GM18502 (cell line): ENCODE measurements around the gene GRM8.

Experiments
- ATAC-seq: cut with Tn5 transposase; IDR thresholded peaks from one replicate; pipeline ENCODE4 v1.9.1; 2021; ENCODE audit warnings: mild to moderate bottlenecking; ENCODE audit not compliant: unreplicated experiment, poor library complexity

Gene GRM8

DNA sequence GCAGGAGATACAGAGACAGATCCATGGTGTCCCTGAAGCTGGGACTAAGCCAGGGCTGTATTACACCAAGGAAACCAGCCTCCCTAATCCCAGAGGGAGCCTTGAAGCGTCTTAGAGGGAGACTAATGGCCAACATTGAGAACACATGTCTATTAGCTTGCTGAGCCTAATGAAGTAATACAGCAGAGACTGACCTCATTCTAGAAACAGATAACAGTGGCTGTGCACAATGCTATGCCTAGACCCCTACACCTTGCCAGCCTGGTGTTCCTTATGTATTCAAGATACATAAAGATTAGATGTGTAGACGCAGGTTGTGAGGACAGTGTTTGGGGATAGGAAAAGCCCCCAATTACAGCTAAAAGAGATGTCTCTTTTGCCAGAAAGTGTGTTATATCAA is 19.1 kb downstream of the GRM8 start:
- ATAC-seq: no peak

DNA sequence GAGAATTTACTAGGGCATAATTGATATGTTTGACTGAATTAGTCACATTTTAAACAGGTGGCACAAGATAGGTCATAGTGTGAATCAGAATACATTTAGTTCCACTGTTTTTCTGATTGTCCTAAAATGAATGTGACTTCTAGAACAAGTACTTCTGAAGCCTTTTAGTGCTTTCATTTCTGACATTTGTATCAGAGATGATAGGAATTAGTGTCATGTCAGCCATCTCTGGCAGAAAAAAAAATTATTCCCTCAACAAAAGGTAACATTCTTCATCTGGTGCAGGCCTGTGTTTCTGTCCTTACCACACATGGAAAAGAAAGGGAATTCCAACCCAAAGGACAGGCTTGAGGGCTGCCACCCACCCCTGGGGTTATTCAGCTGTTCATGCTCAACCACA is 21.3 kb downstream of the GRM8 start:
- no peak for ATAC-seq

DNA sequence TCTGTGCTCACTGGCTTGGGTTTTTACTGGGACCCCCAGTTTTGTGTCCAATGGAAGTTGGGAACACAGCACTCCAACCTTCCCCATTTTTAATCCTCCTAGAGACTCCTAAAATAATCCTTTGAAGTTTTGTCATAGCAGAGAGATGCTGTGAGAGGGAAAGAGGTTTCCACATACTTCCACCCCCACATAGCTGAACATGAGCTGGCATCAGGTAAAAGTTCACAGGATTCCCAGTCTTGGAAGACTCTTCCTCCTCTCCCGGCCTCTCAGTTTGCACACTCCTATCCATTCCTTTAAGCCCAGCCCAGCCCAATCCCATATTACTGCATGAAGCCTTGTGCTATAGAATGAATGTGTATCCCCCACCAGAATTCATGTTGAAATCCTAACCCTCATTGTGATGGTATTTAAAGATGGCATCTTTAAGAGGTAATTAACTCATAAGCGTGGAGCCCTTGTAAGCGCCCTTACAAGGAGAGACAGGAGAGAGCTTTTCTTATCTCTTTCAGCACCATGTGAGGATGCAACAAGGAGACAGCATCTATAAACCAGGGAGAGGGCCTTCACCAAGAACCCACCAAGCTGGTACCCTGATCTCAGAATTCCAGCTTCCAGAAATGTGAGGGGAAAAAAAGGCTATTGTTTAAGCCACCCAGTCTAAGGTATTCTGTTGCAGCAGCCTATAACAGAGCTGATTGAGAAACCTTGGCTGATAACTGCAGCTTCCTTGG is 22.4 kb downstream of the GRM8 start:
- ATAC-seq: no peak

DNA sequence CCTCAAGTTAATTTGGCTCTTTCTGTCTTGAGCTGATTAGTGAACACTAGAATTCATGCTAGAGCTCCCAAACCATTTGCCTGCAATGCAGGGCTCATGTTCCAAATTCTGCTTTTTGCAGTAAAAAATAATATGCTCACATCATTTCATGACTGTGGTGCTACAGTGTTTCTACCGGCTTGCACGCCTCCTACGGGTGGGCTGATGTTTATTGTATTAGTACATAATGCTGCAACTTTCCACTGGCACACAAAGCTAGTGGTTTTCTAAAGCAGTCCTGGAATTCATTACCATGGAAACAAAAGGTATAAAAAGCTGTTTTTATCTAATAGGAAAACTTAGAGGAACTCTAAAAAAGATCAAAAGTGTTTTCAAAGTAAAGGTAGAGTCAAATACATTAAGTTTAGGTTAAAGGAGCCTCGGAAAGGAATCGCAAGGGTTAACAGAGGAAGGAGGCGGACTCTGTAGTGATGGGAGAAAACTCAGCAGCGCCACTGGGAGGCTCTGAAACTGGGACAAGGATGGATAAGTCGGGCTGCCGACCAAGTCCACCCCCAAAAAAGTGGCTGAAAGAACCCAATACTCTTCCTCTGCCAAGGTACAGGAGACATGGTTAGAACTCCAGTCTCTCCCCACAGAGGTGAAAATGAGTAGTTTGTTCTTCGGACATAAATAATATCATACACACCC is 25.9 kb downstream of the GRM8 start:
- ATAC-seq: no peak

GRCh38 chr7:127221731-127222130 is 31.0 kb downstream of the GRM8 start:
- ATAC-seq: no peak

DNA sequence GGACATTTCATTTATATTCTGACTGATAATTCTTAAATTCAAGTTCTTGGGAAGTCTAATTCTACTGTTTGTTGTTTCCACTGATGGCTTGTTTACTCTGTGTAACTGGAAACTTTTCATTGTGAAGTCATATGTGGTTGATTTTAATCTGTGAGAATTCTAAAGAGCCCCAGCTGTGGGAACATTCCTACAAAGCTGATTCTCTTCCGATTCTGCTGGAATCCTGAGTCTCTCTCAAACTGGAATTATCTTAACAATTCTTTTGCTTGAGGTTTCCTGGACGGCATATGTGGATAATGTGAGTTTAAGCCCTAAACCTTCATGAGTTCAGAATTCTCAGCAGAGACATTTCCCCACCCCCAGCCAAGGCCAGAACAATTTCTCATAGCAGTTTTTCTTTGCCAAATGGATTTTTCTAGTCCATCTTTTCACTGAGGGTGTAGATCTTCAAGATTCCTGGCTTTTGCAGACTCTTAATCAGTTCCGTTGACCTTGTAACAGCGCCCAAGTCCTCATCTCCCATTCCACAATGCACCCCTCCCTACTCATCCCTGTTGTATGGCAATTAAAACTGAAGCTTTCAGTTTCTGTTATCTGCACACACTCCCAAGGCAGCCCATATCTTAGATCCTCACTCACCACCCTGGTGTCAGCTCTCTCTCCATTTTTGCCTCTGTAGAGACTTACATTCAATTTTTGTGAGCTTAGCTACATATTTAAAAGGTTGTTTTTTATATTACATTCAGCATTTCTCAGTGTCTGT is 37.6 kb downstream of the GRM8 start:
- no peak for ATAC-seq

DNA sequence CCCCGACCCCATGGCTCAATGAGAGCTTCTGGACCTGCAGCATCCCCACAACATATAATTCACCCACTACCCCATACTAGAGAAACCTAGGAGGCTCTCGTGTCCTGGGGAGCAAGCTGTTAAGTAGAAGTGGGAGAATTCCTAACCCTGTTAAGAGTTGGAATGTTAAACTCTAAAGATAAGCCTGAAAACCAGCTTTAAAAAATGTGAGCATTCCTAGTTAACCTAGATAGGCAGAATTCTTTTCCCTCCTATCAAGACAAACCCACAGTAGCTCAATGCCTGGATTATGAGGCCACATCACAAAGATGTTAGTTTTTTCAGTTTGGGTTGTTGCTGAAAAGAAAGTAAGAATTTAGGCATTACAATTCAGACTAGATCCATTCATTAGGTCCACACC is 42.9 kb downstream of the GRM8 start:
- ATAC-seq: no peak

DNA sequence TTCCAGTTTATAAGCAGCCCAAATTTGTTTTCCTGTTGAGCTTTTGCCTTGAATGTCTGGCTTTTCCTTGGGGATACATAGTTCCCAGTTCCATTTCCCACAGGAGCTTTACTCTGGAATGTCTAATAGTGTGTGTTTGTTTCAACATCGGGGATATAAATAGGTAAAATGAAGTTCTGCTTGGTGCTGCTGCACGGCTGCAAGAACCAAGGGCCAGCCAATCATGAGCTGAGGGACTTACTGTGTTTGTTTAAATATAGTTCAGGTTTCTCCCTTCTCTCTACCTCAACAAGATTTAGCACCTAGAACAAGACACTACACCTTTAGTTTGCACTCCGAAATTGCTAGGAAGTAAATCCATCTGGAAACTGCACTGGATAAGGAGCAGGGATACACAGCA is 43.9 kb downstream of the GRM8 start:
- ATAC-seq: no peak

DNA sequence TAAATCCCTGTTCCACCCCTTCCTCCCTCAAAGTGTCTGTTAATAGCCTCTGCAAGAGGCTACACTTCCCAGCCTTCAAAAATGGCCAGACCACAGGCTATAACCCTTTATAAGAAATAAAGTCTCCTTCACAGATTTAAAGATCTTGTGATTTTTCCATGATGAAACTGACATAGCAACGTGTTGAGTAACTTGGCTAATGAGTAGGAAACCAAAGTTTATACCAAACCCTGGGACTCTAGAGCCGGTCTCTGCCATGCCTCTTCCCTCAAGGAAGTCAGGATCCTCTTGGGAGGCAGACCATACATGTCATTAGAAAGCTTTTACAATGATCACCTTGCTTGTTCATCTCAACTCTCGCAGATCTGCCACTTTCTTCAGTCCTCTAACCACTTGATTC is 44.4 kb downstream of the GRM8 start:
- ATAC-seq: no peak

DNA sequence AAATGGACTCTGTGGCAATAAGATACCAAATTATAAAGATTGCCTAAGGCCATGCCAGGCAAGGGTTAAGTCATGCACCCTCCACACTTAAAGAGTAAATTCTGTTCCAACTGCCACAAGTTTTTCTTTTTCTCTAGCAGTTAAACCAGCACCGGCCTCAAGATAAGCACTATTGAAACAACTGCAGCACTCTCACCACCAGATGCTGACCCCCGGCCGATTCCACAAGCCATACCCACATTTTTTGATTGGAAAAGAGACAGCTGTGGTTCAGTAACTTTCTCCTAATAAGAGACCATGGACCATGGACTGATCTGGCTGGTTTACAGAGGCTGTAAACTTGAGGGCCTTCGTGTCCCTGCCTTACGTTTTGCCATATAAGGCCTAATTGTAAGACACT is 44.9 kb downstream of the GRM8 start:
- no peak for ATAC-seq

- ATAC-seq: no peak
Observed at GRCh38 chr7:127207230-127207629, 45.5 kb downstream of the GRM8 start.

DNA sequence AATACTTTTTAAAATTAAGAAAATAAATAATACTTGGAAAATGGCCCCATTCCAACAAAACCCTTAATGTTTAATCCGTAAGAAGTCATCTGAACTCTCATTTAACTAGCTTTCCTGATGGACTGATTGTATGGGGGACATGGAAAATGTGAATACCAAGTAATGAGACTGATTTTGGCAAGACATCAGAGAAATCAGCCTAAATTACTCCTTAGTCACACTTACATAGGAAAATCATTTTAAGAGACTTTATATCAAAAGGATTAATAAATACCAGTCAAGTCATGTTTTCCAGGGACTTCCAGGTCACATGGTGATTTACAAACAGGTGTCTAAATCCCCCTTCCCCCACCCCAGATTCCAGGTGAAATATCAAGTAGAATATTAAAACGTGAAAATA is 58.2 kb downstream of the GRM8 start:
- no peak for ATAC-seq

DNA sequence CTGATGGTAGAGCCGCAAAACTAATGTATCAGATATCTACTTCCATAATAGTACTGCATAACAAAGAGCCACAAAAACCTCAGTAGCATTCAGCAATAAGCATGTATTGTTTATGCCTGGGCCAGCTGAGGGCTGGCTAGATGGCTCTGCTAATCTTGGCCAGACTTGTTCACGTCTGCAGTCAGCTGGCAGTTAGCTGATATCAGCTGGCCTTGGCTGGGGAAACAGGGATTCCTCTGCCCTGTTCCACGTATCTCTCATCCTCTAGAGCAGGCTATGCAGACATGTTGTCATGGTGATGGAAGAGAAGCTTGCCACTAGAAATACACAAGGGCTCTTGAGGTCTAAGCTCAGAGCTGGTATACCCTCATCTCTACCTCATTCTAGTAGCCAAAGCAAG is 62.9 kb downstream of the GRM8 start:
- ATAC-seq: no peak

- no peak for ATAC-seq
Observed at GRCh38 chr7:127189074-127189473, 63.7 kb downstream of the GRM8 start.

- ATAC-seq: no peak
Observed at GRCh38 chr7:127187740-127188139, 65.0 kb downstream of the GRM8 start.

DNA sequence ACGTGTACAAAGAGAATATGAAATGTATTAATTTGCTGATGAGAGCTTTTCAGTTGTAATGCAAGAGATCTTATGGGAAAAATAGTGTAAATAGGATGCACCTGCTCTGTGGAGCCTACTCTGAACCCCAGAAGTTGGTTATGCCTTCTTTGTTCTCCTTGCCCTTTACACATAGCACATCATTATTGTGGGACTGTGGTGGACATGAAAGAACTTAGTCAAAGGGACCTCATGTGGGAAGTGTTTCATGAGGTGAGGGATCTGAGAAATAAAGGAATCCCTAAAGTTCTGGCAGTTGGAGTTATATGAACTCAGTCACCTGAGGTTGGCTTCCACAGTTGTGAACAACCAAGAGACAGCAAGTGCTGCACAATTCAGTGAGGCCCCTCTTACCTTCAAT is 66.1 kb downstream of the GRM8 start:
- ATAC-seq: no peak

DNA sequence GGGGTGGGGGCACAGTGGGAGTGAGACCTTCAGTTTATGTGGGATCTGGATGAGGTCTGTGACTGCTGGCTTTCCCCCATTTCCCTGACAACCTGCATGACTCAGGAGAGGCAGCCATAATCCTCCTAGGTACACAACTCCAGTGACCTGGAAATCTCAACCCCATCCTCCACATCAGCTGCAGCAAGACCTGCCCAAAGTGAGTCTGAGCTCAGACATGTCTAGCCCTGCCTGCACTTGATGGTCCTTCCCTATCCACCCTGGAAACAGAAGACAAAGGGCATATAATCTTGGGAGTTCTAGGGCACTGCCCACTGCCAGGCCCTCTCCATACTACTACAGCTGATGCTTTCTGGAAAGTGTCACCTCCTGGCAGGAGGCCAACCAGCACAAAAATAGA is 75.6 kb downstream of the GRM8 start:
- no peak for ATAC-seq

GRCh38 chr7:127162366-127162765 is 90.4 kb downstream of the GRM8 start:
- no peak for ATAC-seq

DNA sequence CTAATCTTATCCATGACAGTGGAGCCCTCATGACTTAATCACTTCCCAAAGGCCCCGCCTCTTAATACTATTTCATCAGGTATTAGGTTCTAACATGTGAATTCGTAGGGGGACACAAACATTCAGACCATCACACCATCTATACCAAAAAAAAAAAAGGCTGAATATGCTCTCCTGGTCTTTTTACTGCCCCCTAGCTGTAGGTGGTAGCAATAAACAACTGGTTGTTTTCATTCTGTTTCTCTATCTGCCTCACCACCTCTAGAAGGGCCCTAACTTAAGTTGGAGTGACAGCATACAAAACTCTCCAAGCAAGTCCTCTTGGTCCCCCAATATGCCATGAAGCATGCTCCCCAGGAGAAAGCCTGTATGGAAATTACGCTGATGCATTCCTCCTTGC is 94.1 kb downstream of the GRM8 start:
- ATAC-seq: peak; percentile 77

DNA sequence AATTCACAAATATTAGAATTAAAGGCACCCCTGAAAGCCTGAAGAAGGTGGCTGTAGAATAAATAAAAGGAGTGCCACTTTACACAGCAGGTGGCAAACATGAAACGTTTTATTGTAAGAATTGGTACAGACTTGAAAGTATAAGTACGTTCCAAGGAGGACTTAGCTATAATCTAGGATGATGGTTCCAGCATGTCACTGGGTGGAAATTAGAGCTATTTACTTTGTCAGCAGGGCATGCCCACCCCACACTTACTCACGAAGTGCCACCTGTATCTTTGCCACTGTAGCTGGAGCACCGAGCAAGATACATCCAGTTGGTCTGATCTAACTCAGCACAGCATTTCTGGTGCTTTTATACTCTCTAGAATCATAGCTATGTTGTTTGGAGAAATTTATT is 97.8 kb downstream of the GRM8 start:
- ATAC-seq: no peak

GRCh38 chr7:127154101-127154500 is 98.6 kb downstream of the GRM8 start:
- no peak for ATAC-seq
